IMR-90 (cell line): ENCODE data around the gene ARFGAP3. TPM values are rescaled to one million over a fixed set of nuclear protein-coding genes. Genes with fewer than 3 reads are reported as not detected.

ENCODE experiments used
- ATAC-seq: fragments of 200-7000 bp; cut with Tn5 transposase; 2 replicates; pipeline ENCODE4 v1.9.1; 2020; ENCODE audit warnings: low read depth, mild to moderate bottlenecking, moderate library complexity
- BruUV-seq: library from RNA; stranded (reverse); fragments of 400-500 nt; replicated peaks from 2 replicates; lab custom pipeline; 2021; lab: Mats Ljungman, UMichigan
- CTCF ChIA-PET: fragments of 300-600 bp; formaldehyde crosslinking; extraction: SDS; loops from one replicate; lab custom pipeline; 2021; ENCODE audit warnings: antibody characterized with exemption; lab: Yijun Ruan, JAX
- POLR2A ChIA-PET: fragments of 300-600 bp; sonication (Branson Sonifier 250); formaldehyde crosslinking; loops from one replicate; lab custom pipeline; 2022; ENCODE audit warnings: antibody characterized with exemption; ENCODE audit not compliant: unreplicated experiment; lab: Charles Lee
- DNase-seq: peaks from one replicate; pipeline ENCODE4 v3.0.0; 2013
- H2AFZ ChIP-seq: replicated peaks from 2 replicates; pipeline ENCODE3; 2013; ENCODE audit warnings: low read length, mild to moderate bottlenecking; ENCODE audit not compliant: poor library complexity
- H2AK5ac ChIP-seq: 2 replicates; pipeline ENCODE4 v1.6.1; 2013; ENCODE audit warnings: low read depth, low read length, inconsistent platforms
- H2AK9ac ChIP-seq: replicated peaks from 2 replicates; pipeline ENCODE3; 2013; ENCODE audit warnings: mild to moderate bottlenecking, low read depth, low read length, moderate library complexity; ENCODE audit not compliant: poor library complexity
- H2BK120ac ChIP-seq: 2 replicates; pipeline ENCODE4 v1.6.1; 2013; ENCODE audit warnings: low read depth, low read length, inconsistent platforms
- H2BK15ac ChIP-seq: 3 replicates; pipeline ENCODE4 v1.6.1; 2013; ENCODE audit warnings: low read depth, low read length, inconsistent platforms
- H2BK20ac ChIP-seq: 2 replicates; pipeline ENCODE4 v1.6.1; 2013; ENCODE audit warnings: low read depth, mild to moderate bottlenecking, inconsistent platforms, low read length, moderate library complexity
- H2BK5ac ChIP-seq: 2 replicates; pipeline ENCODE4 v1.6.1; 2013; ENCODE audit warnings: mild to moderate bottlenecking, low read depth, low read length, inconsistent platforms; ENCODE audit not compliant: poor library complexity, severe bottlenecking
- H3K14ac ChIP-seq: replicated peaks from 2 replicates; pipeline ENCODE4 v1.6.1; 2013; ENCODE audit warnings: low read depth, low read length, inconsistent platforms
- H3K18ac ChIP-seq: 2 replicates; pipeline ENCODE4 v1.6.1; 2013; ENCODE audit warnings: low read depth, low read length, control low read depth
- H3K23ac ChIP-seq: 2 replicates; pipeline ENCODE4 v1.6.1; 2013; ENCODE audit warnings: low read depth, low read length, inconsistent platforms
- H3K27ac ChIP-seq: 2 replicates; pipeline ENCODE4 v1.5.1; 2013; ENCODE audit warnings: mild to moderate bottlenecking, control low read depth, low read length; ENCODE audit not compliant: insufficient read depth
- H3K27me3 ChIP-seq: 2 replicates; pipeline ENCODE4 v1.6.1; 2013; ENCODE audit warnings: low read length; ENCODE audit not compliant: control insufficient read depth, insufficient read depth
- H3K36me3 ChIP-seq: 2 replicates; pipeline ENCODE4 v1.6.1; 2013; ENCODE audit warnings: low read length, mixed read lengths; ENCODE audit not compliant: control insufficient read depth, insufficient read depth
- H3K4ac ChIP-seq: 2 replicates; pipeline ENCODE4 v1.6.1; 2013; ENCODE audit warnings: low read depth, low read length, inconsistent platforms
- H3K4me1 ChIP-seq: 2 replicates; pipeline ENCODE4 v1.6.1; 2013; ENCODE audit warnings: low read length, mixed read lengths; ENCODE audit not compliant: control insufficient read depth, insufficient read depth
- H3K4me2 ChIP-seq: 2 replicates; pipeline ENCODE4 v1.6.1; 2013; ENCODE audit warnings: low read depth, mild to moderate bottlenecking, control low read depth, low read length, moderate library complexity
- H3K4me3 ChIP-seq: 2 replicates; pipeline ENCODE4 v1.5.1; 2013; ENCODE audit warnings: low read depth, mild to moderate bottlenecking, control low read depth, low read length, moderate library complexity; ENCODE audit not compliant: insufficient read depth
- H3K56ac ChIP-seq: 2 replicates; pipeline ENCODE4 v1.6.1; 2013; ENCODE audit warnings: low read length, inconsistent platforms; ENCODE audit not compliant: insufficient read depth; ENCODE audit errors: extremely low read depth
- H3K79me1 ChIP-seq, 2 experiments: 2 replicates each; pipeline ENCODE4 v1.6.1; 2013; ENCODE audit warnings: low read length in 2 of 2, inconsistent platforms in 1 of 2, low read depth in 1 of 2
- H3K9ac ChIP-seq: 2 replicates; pipeline ENCODE4 v1.6.1; 2013; ENCODE audit warnings: low read depth, low read length, control low read depth
- H3K9me1 ChIP-seq: 2 replicates; pipeline ENCODE4 v1.6.1; 2013; ENCODE audit warnings: low read length, inconsistent platforms; ENCODE audit not compliant: insufficient read depth
- H3K9me3 ChIP-seq: 2 replicates; pipeline ENCODE4 v1.6.1; 2013; ENCODE audit warnings: low read length; ENCODE audit not compliant: control insufficient read depth, insufficient read depth
- H4K20me1 ChIP-seq: 2 replicates; pipeline ENCODE4 v1.6.1; 2013; ENCODE audit warnings: low read length, inconsistent platforms; ENCODE audit not compliant: insufficient read depth
- H4K5ac ChIP-seq: 2 replicates; pipeline ENCODE4 v1.6.1; 2013; ENCODE audit warnings: mild to moderate bottlenecking, low read depth, low read length, control low read depth
- H4K8ac ChIP-seq, 2 experiments: 2 replicates each; pipeline ENCODE4 v1.6.1; 2013; ENCODE audit warnings: low read depth in 2 of 2, low read length in 2 of 2, control low read depth in 1 of 2, inconsistent platforms in 1 of 2
- H4K91ac ChIP-seq: 2 replicates; pipeline ENCODE4 v1.6.1; 2013; ENCODE audit warnings: low read depth, low read length, inconsistent platforms; ENCODE audit not compliant: insufficient read depth
- FOS ChIP-seq: fragments of 150-350 bp; IDR thresholded peaks from 2 replicates; pipeline ENCODE4 v1.6.1; 2016; ENCODE audit warnings: low read depth, low read length
- NFE2L2 ChIP-seq: fragments of 150-350 bp; IDR thresholded peaks from 2 replicates; pipeline ENCODE4 v1.6.1; 2016; ENCODE audit warnings: low read depth, mild to moderate bottlenecking, low read length
- POLR2A ChIP-seq: IDR thresholded peaks from 2 replicates; pipeline ENCODE4 v1.6.1; 2012; ENCODE audit warnings: mild to moderate bottlenecking, low read depth, low read length
- RCOR1 ChIP-seq: IDR thresholded peaks from 2 replicates; pipeline ENCODE4 v1.6.1; 2012; ENCODE audit warnings: mild to moderate bottlenecking, low read length, improper control_type of control experiment; ENCODE audit not compliant: insufficient replicate concordance
- SMC3 ChIP-seq: fragments of 150-350 bp; IDR thresholded peaks from 2 replicates; pipeline ENCODE4 v1.6.1; 2016; ENCODE audit warnings: low read depth, mild to moderate bottlenecking, antibody characterized with exemption, low read length, moderate library complexity
- WGBS, 2 experiments: methylation state at CpG; one replicate each; pipeline versions ENCODE4 v1.1.5 to v1.1.7; 2013; ENCODE audit warnings: missing lambda C conversion rate in 2 of 2; ENCODE audit not compliant: insufficient read length in 1 of 2; ENCODE audit errors: extremely low coverage in 2 of 2; 5-methylcytosine and 5-hydroxymethylcytosine counted together
- dilution Hi-C: fragments of 300-500 bp; cut with HindIII; formaldehyde crosslinking; loops from one replicate; pipeline ENCODE4 v1.14.3; 2018; ENCODE audit warnings: low sequenced_read_pairs; ENCODE audit not compliant: unreplicated experiment
- in situ Hi-C: fragments of 300-500 bp; cut with MboI; formaldehyde crosslinking; loops from 3 replicates; pipeline ENCODE4 v1.14.3; 2019; ENCODE audit warnings: low sequenced_read_pairs, inconsistent platforms, mixed read lengths
- intact Hi-C: fragments of 100-400 bp; cut with micrococcal nuclease; formaldehyde crosslinking; loops from 2 replicates; pipeline ENCODE4 v1.10.0; 2022
- polyA plus RNA-seq, 3 experiments: library from polyadenylated mRNA; depleted of rRNA; stranded (reverse); fragments of >200 nt; gene quantifications; 2 replicates each; pipeline ENCODE4 v1.2.3, GENCODE V29; 2012; ENCODE audit warnings: low replicate concordance in 1 of 3
- total RNA-seq: library from RNA; depleted of rRNA; stranded (reverse); fragments of >200 nt; gene quantifications from 2 replicates; pipeline ENCODE4 v1.2.3, GENCODE V29; 2012

ARFGAP3 gene
- total and polyA plus RNA-seq, 2 of the 4 experiments (the other 2 are of a cell fraction): 50.0 to 70.1 TPM

- H4K20me1 ChIP-seq: no peaks in the 10 kb centered on the region
- peak overlapping the region; percentile 67 for H2AK5ac ChIP-seq
- dilution Hi-C loops: no loop called here
- no peaks in the 10 kb centered on the region for H3K36me3 ChIP-seq
- intact Hi-C loops: no loop called here
- H3K79me1 ChIP-seq: no peaks in the 10 kb centered on the region
- no peak for TF ChIP-seq NFE2L2
- TF ChIP-seq FOS: no peak
- no peak for TF ChIP-seq SMC3
- no peak for TF ChIP-seq RCOR1
- TF ChIP-seq POLR2A: no peak
- ChIA-PET POLR2A (no interaction called here), CTCF (no interaction called here)
- peak overlapping the region; percentile 35; the same call in 1 of the 3 replicates for H2BK15ac ChIP-seq
- no peak overlapping the region; a peak in 1 of 4 replicates for H4K8ac ChIP-seq
- DNase-seq: no peak
- H3K9ac ChIP-seq: no peak overlapping the region
- no peak overlapping the region for H3K4me2 ChIP-seq
- H3K14ac ChIP-seq: no peak overlapping the region
- peak overlapping the region; percentile 23 for H4K91ac ChIP-seq
- H3K9me1 ChIP-seq: peaks cover 20% of the 10 kb centered on the region
- no peak overlapping the region for H3K23ac ChIP-seq
- H2BK20ac ChIP-seq: no peak overlapping the region
- H2AK9ac ChIP-seq: peak overlapping the region; percentile 33
- peaks cover 18% of the 10 kb centered on the region for H3K4me1 ChIP-seq
- no peaks in the 10 kb centered on the region for H3K9me3 ChIP-seq
- H2BK120ac ChIP-seq: peak overlapping the region; percentile 23; the same call in 1 of the 2 replicates
- H3K27ac ChIP-seq: no peak overlapping the region
- H3K4me3 ChIP-seq: no peak overlapping the region
- H4K5ac ChIP-seq: no peak overlapping the region
- H2BK5ac ChIP-seq: no peak overlapping the region
- WGBS, 2 experiments: 88% methylated on average over 3 of the region's 11 CpGs; no CpG with 5 or more reads in 1 of the 2 experiments
- no TSS peak for BruUV-seq
- no peak overlapping the region for H2AFZ ChIP-seq
- no peak overlapping the region for H3K56ac ChIP-seq
- peak overlapping the region; percentile 65; the same call in 1 of the 2 replicates for H3K4ac ChIP-seq
- no peak overlapping the region for H3K18ac ChIP-seq
- ATAC-seq: no peak
- no peaks in the 10 kb centered on the region for H3K27me3 ChIP-seq
- in situ Hi-C loops: no loop called here
Observed at GRCh38 chr22:42764895-42765363, 92.1 kb downstream of the ARFGAP3 start.
